ENCODE results near the gene NAA60. TPM values are rescaled to one million over a fixed set of nuclear protein-coding genes. Genes with fewer than 3 reads are reported as not detected.

The NAA60 gene
- total and polyA plus RNA-seq, 9 of the 15 experiments (the other 6 are each of a cell fraction or from before 2014, with no cell fraction given), result 2.1 to 49.4 (median 10.3) TPM

DNA sequence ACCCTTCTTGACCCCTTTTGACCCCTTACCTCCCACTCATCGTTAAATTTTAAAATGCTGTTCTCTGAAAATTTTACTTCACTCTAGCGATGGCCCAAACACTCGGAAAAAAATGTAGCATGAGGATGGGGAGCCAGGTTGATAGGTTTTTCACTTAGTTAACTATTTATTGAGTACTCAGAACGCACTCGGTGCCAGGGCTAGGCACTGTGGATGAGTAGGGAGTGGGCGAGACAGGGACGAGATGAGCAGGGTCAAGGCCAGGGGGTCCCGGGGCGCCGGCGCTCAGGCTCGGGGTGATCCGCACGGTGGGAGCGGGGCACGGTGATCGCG lies 43.1 kb upstream of the NAA60 start (continued):
- no peak for TF ChIP-seq NEUROD1 (IDR thresholded peaks at IDR 0.05; ENCODE audit: borderline replicate concordance, low read depth, low read length, partially characterized antibody)
- no peak for TF ChIP-seq ARNT (IDR thresholded peaks at IDR 0.05)
- no peak for TF ChIP-seq ZBTB8A (IDR thresholded peaks at IDR 0.05; ENCODE audit: partially characterized antibody)
- no peak for TF ChIP-seq SRF (CRISPR knock-in tag; IDR thresholded peaks at IDR 0.05)
- TF ChIP-seq ZNF766 (CRISPR knock-in tag; conservative IDR thresholded peaks at IDR 0.05), result no peak
- TF ChIP-seq, protein P1, sequence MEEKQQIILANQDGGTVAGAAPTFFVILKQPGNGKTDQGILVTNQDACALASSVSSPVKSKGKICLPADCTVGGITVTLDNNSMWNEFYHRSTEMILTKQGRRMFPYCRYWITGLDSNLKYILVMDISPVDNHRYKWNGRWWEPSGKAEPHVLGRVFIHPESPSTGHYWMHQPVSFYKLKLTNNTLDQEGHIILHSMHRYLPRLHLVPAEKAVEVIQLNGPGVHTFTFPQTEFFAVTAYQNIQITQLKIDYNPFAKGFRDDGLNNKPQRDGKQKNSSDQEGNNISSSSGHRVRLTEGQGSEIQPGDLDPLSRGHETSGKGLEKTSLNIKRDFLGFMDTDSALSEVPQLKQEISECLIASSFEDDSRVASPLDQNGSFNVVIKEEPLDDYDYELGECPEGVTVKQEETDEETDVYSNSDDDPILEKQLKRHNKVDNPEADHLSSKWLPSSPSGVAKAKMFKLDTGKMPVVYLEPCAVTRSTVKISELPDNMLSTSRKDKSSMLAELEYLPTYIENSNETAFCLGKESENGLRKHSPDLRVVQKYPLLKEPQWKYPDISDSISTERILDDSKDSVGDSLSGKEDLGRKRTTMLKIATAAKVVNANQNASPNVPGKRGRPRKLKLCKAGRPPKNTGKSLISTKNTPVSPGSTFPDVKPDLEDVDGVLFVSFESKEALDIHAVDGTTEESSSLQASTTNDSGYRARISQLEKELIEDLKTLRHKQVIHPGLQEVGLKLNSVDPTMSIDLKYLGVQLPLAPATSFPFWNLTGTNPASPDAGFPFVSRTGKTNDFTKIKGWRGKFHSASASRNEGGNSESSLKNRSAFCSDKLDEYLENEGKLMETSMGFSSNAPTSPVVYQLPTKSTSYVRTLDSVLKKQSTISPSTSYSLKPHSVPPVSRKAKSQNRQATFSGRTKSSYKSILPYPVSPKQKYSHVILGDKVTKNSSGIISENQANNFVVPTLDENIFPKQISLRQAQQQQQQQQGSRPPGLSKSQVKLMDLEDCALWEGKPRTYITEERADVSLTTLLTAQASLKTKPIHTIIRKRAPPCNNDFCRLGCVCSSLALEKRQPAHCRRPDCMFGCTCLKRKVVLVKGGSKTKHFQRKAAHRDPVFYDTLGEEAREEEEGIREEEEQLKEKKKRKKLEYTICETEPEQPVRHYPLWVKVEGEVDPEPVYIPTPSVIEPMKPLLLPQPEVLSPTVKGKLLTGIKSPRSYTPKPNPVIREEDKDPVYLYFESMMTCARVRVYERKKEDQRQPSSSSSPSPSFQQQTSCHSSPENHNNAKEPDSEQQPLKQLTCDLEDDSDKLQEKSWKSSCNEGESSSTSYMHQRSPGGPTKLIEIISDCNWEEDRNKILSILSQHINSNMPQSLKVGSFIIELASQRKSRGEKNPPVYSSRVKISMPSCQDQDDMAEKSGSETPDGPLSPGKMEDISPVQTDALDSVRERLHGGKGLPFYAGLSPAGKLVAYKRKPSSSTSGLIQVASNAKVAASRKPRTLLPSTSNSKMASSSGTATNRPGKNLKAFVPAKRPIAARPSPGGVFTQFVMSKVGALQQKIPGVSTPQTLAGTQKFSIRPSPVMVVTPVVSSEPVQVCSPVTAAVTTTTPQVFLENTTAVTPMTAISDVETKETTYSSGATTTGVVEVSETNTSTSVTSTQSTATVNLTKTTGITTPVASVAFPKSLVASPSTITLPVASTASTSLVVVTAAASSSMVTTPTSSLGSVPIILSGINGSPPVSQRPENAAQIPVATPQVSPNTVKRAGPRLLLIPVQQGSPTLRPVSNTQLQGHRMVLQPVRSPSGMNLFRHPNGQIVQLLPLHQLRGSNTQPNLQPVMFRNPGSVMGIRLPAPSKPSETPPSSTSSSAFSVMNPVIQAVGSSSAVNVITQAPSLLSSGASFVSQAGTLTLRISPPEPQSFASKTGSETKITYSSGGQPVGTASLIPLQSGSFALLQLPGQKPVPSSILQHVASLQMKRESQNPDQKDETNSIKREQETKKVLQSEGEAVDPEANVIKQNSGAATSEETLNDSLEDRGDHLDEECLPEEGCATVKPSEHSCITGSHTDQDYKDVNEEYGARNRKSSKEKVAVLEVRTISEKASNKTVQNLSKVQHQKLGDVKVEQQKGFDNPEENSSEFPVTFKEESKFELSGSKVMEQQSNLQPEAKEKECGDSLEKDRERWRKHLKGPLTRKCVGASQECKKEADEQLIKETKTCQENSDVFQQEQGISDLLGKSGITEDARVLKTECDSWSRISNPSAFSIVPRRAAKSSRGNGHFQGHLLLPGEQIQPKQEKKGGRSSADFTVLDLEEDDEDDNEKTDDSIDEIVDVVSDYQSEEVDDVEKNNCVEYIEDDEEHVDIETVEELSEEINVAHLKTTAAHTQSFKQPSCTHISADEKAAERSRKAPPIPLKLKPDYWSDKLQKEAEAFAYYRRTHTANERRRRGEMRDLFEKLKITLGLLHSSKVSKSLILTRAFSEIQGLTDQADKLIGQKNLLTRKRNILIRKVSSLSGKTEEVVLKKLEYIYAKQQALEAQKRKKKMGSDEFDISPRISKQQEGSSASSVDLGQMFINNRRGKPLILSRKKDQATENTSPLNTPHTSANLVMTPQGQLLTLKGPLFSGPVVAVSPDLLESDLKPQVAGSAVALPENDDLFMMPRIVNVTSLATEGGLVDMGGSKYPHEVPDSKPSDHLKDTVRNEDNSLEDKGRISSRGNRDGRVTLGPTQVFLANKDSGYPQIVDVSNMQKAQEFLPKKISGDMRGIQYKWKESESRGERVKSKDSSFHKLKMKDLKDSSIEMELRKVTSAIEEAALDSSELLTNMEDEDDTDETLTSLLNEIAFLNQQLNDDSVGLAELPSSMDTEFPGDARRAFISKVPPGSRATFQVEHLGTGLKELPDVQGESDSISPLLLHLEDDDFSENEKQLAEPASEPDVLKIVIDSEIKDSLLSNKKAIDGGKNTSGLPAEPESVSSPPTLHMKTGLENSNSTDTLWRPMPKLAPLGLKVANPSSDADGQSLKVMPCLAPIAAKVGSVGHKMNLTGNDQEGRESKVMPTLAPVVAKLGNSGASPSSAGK (IDR thresholded peaks at IDR 0.05), result no peak
- TF ChIP-seq ESRRA (IDR thresholded peaks at IDR 0.05; ENCODE audit: borderline replicate concordance, low read depth), result no peak
- TF ChIP-seq ZBTB7A (IDR thresholded peaks at IDR 0.05; ENCODE audit: borderline replicate concordance, control insufficient read depth, low read depth, low read length), result 0 out of 2 replicates have a peak, but pooled peaks have one; percentile 15
- TF ChIP-seq ZNF507 (tag; conservative IDR thresholded peaks at IDR 0.05), result no peak
- TF ChIP-seq, protein P2, sequence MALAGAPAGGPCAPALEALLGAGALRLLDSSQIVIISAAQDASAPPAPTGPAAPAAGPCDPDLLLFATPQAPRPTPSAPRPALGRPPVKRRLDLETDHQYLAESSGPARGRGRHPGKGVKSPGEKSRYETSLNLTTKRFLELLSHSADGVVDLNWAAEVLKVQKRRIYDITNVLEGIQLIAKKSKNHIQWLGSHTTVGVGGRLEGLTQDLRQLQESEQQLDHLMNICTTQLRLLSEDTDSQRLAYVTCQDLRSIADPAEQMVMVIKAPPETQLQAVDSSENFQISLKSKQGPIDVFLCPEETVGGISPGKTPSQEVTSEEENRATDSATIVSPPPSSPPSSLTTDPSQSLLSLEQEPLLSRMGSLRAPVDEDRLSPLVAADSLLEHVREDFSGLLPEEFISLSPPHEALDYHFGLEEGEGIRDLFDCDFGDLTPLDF (CRISPR knock-in tag; IDR thresholded peaks at IDR 0.05), result no peak; the same call in 1 of the 2 replicates
- no peak for TF ChIP-seq RUNX1 (IDR thresholded peaks at IDR 0.05; ENCODE audit: low read depth)
- TF ChIP-seq, protein P3, sequence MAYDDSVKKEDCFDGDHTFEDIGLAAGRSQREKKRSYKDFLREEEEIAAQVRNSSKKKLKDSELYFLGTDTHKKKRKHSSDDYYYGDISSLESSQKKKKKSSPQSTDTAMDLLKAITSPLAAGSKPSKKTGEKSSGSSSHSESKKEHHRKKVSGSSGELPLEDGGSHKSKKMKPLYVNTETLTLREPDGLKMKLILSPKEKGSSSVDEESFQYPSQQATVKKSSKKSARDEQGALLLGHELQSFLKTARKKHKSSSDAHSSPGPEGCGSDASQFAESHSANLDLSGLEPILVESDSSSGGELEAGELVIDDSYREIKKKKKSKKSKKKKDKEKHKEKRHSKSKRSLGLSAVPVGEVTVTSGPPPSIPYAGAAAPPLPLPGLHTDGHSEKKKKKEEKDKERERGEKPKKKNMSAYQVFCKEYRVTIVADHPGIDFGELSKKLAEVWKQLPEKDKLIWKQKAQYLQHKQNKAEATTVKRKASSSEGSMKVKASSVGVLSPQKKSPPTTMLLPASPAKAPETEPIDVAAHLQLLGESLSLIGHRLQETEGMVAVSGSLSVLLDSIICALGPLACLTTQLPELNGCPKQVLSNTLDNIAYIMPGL (CRISPR knock-in tag; IDR thresholded peaks at IDR 0.05), result 0 out of 2 replicates have a peak, but pooled peaks have one; percentile 30
